Type B pancreatic cell (in vitro differentiated cells): ENCODE results near the gene ACBD3. TPM values are rescaled to one million over a fixed set of nuclear protein-coding genes. Genes with fewer than 3 reads are reported as not detected.

ENCODE experiments used
- DNase-seq: peaks from one replicate; pipeline ENCODE4 v3.0.0; 2021; ENCODE audit warnings: mixed read lengths; ENCODE audit not compliant: unreplicated experiment; ENCODE audit errors: extremely low spot score
- H3K27ac Mint-ChIP-seq: 2 replicates; pipeline ENCODE4 v1.8.0; 2021; ENCODE audit warnings: mild to moderate bottlenecking, mixed read lengths
- H3K27me3 Mint-ChIP-seq: 2 replicates; pipeline ENCODE4 v1.8.0; 2021; ENCODE audit warnings: mixed read lengths
- H3K36me3 Mint-ChIP-seq: 2 replicates; pipeline ENCODE4 v1.8.0; 2021; ENCODE audit warnings: mixed read lengths
- H3K4me1 Mint-ChIP-seq: one replicate; pipeline ENCODE4 v1.8.0; 2021; ENCODE audit warnings: mixed read lengths; ENCODE audit not compliant: unreplicated experiment
- H3K4me3 Mint-ChIP-seq: 2 replicates; pipeline ENCODE4 v1.8.0; 2021; ENCODE audit warnings: mild to moderate bottlenecking, mixed read lengths
- H3K9me3 Mint-ChIP-seq: 2 replicates; pipeline ENCODE4 v1.8.0; 2021; ENCODE audit warnings: mixed read lengths
- CTCF ChIP-seq: fragments of 200-600 bp; sonication (generic); conservative IDR thresholded peaks from 2 replicates; pipeline ENCODE4 v1.5.0; 2021; ENCODE audit warnings: antibody characterized with exemption, mild to moderate bottlenecking
- total RNA-seq: library from RNA; stranded (reverse); gene quantifications from 2 replicates; pipeline ENCODE4 v1.2.1, GENCODE V29; 2021; ENCODE audit warnings: low replicate concordance

ACBD3 gene
- total RNA-seq, 1 donor from 2014 or later, result 37.4 TPM

- H3K4me1 Mint-ChIP-seq, result no peaks in the 10 kb centered on the region
- no peak for DNase-seq
- no peak for TF ChIP-seq CTCF
- no peak overlapping the region for H3K27ac Mint-ChIP-seq
- no peaks in the 10 kb centered on the region for H3K9me3 Mint-ChIP-seq
- H3K4me3 Mint-ChIP-seq, result no peak overlapping the region
- peaks cover 28% of the 10 kb centered on the region for H3K36me3 Mint-ChIP-seq
- H3K27me3 Mint-ChIP-seq, result no peaks in the 10 kb centered on the region
These were observed 31.9 kb downstream of the ACBD3 start for GRCh38 chr1:226154593-226154992.

- no peaks in the 10 kb centered on the region for H3K27me3 Mint-ChIP-seq
- no peak overlapping the region for H3K4me3 Mint-ChIP-seq
- no peaks in the 10 kb centered on the region for H3K4me1 Mint-ChIP-seq
These were observed 36.7 kb downstream of the ACBD3 start for GRCh38 chr1:226149806-226150205.

GRCh38 chr1:226148121-226148648 lies 38.4 kb downstream of the ACBD3 start:
- DNase-seq, result no peak
- Mint-ChIP-seq H3K9me3 (no peaks in the 10 kb centered on the region), H3K4me1 (no peaks in the 10 kb centered on the region), H3K36me3 (peaks cover 38% of the 10 kb centered on the region), H3K4me3 (no peak overlapping the region), H3K27me3 (no peaks in the 10 kb centered on the region), H3K27ac (no peak overlapping the region)
- TF ChIP-seq CTCF, result no peak

More at GRCh38 chr1:226149806-226150205, 36.7 kb downstream of the ACBD3 start:
- no peak for TF ChIP-seq CTCF
- Mint-ChIP-seq H3K9me3 (no peaks in the 10 kb centered on the region), H3K27ac (peak overlapping the region; percentile 65), H3K36me3 (peaks cover 41% of the 10 kb centered on the region)
- no peak for DNase-seq

GRCh38 chr1:226144045-226144444 lies 42.5 kb downstream of the ACBD3 start:
- Mint-ChIP-seq H3K9me3 (no peaks in the 10 kb centered on the region), H3K27ac (no peak overlapping the region), H3K36me3 (peaks cover 29% of the 10 kb centered on the region), H3K4me1 (no peaks in the 10 kb centered on the region), H3K27me3 (no peaks in the 10 kb centered on the region), H3K4me3 (no peak overlapping the region)
- DNase-seq, result no peak
- TF ChIP-seq CTCF, result no peak

GRCh38 chr1:226135709-226136108 lies 50.8 kb downstream of the ACBD3 start:
- H3K36me3 Mint-ChIP-seq, result peaks cover 4% of the 10 kb centered on the region
- H3K9me3 Mint-ChIP-seq, result no peaks in the 10 kb centered on the region
- TF ChIP-seq CTCF, result no peak
- peaks cover 23% of the 10 kb centered on the region for H3K4me1 Mint-ChIP-seq
- no peaks in the 10 kb centered on the region for H3K27me3 Mint-ChIP-seq
- peak; percentile 51 for DNase-seq
- no peak overlapping the region for H3K4me3 Mint-ChIP-seq
- H3K27ac Mint-ChIP-seq, result peak overlapping the region; percentile 18
